IMR-90 (cell line): ENCODE measurements around the gene CDH16. TPM values are rescaled to one million over a fixed set of nuclear protein-coding genes. Genes with fewer than 3 reads are reported as not detected.
A peak's percentile ranks its signal among the peaks of the same experiment; 100 is the strongest.

Experiments
- ATAC-seq: fragments of 200-7000 bp; cut with Tn5 transposase; 2 replicates; pipeline ENCODE4 v1.9.1; 2020; ENCODE audit warnings: low read depth, mild to moderate bottlenecking, moderate library complexity
- BruUV-seq: library from RNA; stranded (reverse); fragments of 400-500 nt; replicated peaks from 2 replicates; lab custom pipeline; 2021; lab: Mats Ljungman, UMichigan
- CTCF ChIA-PET: fragments of 300-600 bp; formaldehyde crosslinking; extraction: SDS; loops from one replicate; lab custom pipeline; 2021; ENCODE audit warnings: antibody characterized with exemption; lab: Yijun Ruan, JAX
- POLR2A ChIA-PET: fragments of 300-600 bp; sonication (Branson Sonifier 250); formaldehyde crosslinking; loops from one replicate; lab custom pipeline; 2022; ENCODE audit warnings: antibody characterized with exemption; ENCODE audit not compliant: unreplicated experiment; lab: Charles Lee
- DNase-seq: peaks from one replicate; pipeline ENCODE4 v3.0.0; 2013
- H2AFZ ChIP-seq: replicated peaks from 2 replicates; pipeline ENCODE3; 2013; ENCODE audit warnings: low read length, mild to moderate bottlenecking; ENCODE audit not compliant: poor library complexity
- H2AK5ac ChIP-seq: 2 replicates; pipeline ENCODE4 v1.6.1; 2013; ENCODE audit warnings: low read depth, low read length, inconsistent platforms
- H2AK9ac ChIP-seq: replicated peaks from 2 replicates; pipeline ENCODE3; 2013; ENCODE audit warnings: mild to moderate bottlenecking, low read depth, low read length, moderate library complexity; ENCODE audit not compliant: poor library complexity
- H2BK120ac ChIP-seq: 2 replicates; pipeline ENCODE4 v1.6.1; 2013; ENCODE audit warnings: low read depth, low read length, inconsistent platforms
- H2BK15ac ChIP-seq: 3 replicates; pipeline ENCODE4 v1.6.1; 2013; ENCODE audit warnings: low read depth, low read length, inconsistent platforms
- H2BK20ac ChIP-seq: 2 replicates; pipeline ENCODE4 v1.6.1; 2013; ENCODE audit warnings: low read depth, mild to moderate bottlenecking, inconsistent platforms, low read length, moderate library complexity
- H2BK5ac ChIP-seq: 2 replicates; pipeline ENCODE4 v1.6.1; 2013; ENCODE audit warnings: mild to moderate bottlenecking, low read depth, low read length, inconsistent platforms; ENCODE audit not compliant: poor library complexity, severe bottlenecking
- H3K14ac ChIP-seq: replicated peaks from 2 replicates; pipeline ENCODE4 v1.6.1; 2013; ENCODE audit warnings: low read depth, low read length, inconsistent platforms
- H3K18ac ChIP-seq: 2 replicates; pipeline ENCODE4 v1.6.1; 2013; ENCODE audit warnings: low read depth, low read length, control low read depth
- H3K23ac ChIP-seq: 2 replicates; pipeline ENCODE4 v1.6.1; 2013; ENCODE audit warnings: low read depth, low read length, inconsistent platforms
- H3K27ac ChIP-seq: 2 replicates; pipeline ENCODE4 v1.5.1; 2013; ENCODE audit warnings: mild to moderate bottlenecking, control low read depth, low read length; ENCODE audit not compliant: insufficient read depth
- H3K27me3 ChIP-seq: 2 replicates; pipeline ENCODE4 v1.6.1; 2013; ENCODE audit warnings: low read length; ENCODE audit not compliant: control insufficient read depth, insufficient read depth
- H3K36me3 ChIP-seq: 2 replicates; pipeline ENCODE4 v1.6.1; 2013; ENCODE audit warnings: low read length, mixed read lengths; ENCODE audit not compliant: control insufficient read depth, insufficient read depth
- H3K4ac ChIP-seq: 2 replicates; pipeline ENCODE4 v1.6.1; 2013; ENCODE audit warnings: low read depth, low read length, inconsistent platforms
- H3K4me1 ChIP-seq: 2 replicates; pipeline ENCODE4 v1.6.1; 2013; ENCODE audit warnings: low read length, mixed read lengths; ENCODE audit not compliant: control insufficient read depth, insufficient read depth
- H3K4me2 ChIP-seq: 2 replicates; pipeline ENCODE4 v1.6.1; 2013; ENCODE audit warnings: low read depth, mild to moderate bottlenecking, control low read depth, low read length, moderate library complexity
- H3K4me3 ChIP-seq: 2 replicates; pipeline ENCODE4 v1.5.1; 2013; ENCODE audit warnings: low read depth, mild to moderate bottlenecking, control low read depth, low read length, moderate library complexity; ENCODE audit not compliant: insufficient read depth
- H3K56ac ChIP-seq: 2 replicates; pipeline ENCODE4 v1.6.1; 2013; ENCODE audit warnings: low read length, inconsistent platforms; ENCODE audit not compliant: insufficient read depth; ENCODE audit errors: extremely low read depth
- H3K79me1 ChIP-seq, 2 experiments: 2 replicates each; pipeline ENCODE4 v1.6.1; 2013; ENCODE audit warnings: low read length in 2 of 2, inconsistent platforms in 1 of 2, low read depth in 1 of 2
- H3K9ac ChIP-seq: 2 replicates; pipeline ENCODE4 v1.6.1; 2013; ENCODE audit warnings: low read depth, low read length, control low read depth
- H3K9me1 ChIP-seq: 2 replicates; pipeline ENCODE4 v1.6.1; 2013; ENCODE audit warnings: low read length, inconsistent platforms; ENCODE audit not compliant: insufficient read depth
- H3K9me3 ChIP-seq: 2 replicates; pipeline ENCODE4 v1.6.1; 2013; ENCODE audit warnings: low read length; ENCODE audit not compliant: control insufficient read depth, insufficient read depth
- H4K20me1 ChIP-seq: 2 replicates; pipeline ENCODE4 v1.6.1; 2013; ENCODE audit warnings: low read length, inconsistent platforms; ENCODE audit not compliant: insufficient read depth
- H4K5ac ChIP-seq: 2 replicates; pipeline ENCODE4 v1.6.1; 2013; ENCODE audit warnings: mild to moderate bottlenecking, low read depth, low read length, control low read depth
- H4K8ac ChIP-seq, 2 experiments: 2 replicates each; pipeline ENCODE4 v1.6.1; 2013; ENCODE audit warnings: low read depth in 2 of 2, low read length in 2 of 2, control low read depth in 1 of 2, inconsistent platforms in 1 of 2
- H4K91ac ChIP-seq: 2 replicates; pipeline ENCODE4 v1.6.1; 2013; ENCODE audit warnings: low read depth, low read length, inconsistent platforms; ENCODE audit not compliant: insufficient read depth
- BHLHE40 ChIP-seq: fragments of 150-350 bp; IDR thresholded peaks from 2 replicates; pipeline ENCODE4 v1.6.1; 2016; ENCODE audit warnings: mild to moderate bottlenecking, low read depth, low read length
- CEBPB ChIP-seq: IDR thresholded peaks from 2 replicates; pipeline ENCODE4 v1.6.1; 2012; ENCODE audit warnings: low read depth, low read length, improper control_type of control experiment
- CHD1 ChIP-seq: IDR thresholded peaks from 2 replicates; pipeline ENCODE4 v1.6.1; 2012; ENCODE audit warnings: low read depth, low read length, improper control_type of control experiment
- ELK1 ChIP-seq: fragments of 150-350 bp; IDR thresholded peaks from 2 replicates; pipeline ENCODE4 v1.6.1; 2016; ENCODE audit warnings: low read depth, mild to moderate bottlenecking, low read length, moderate library complexity, borderline replicate concordance
- FOS ChIP-seq: fragments of 150-350 bp; IDR thresholded peaks from 2 replicates; pipeline ENCODE4 v1.6.1; 2016; ENCODE audit warnings: low read depth, low read length
- MAFK ChIP-seq: IDR thresholded peaks from 2 replicates; pipeline ENCODE4 v1.6.1; 2012; ENCODE audit warnings: low read depth, low read length, improper control_type of control experiment
- RAD21 ChIP-seq: IDR thresholded peaks from 2 replicates; pipeline ENCODE4 v1.6.1; 2012; ENCODE audit warnings: low read length, improper control_type of control experiment
- RCOR1 ChIP-seq: IDR thresholded peaks from 2 replicates; pipeline ENCODE4 v1.6.1; 2012; ENCODE audit warnings: mild to moderate bottlenecking, low read length, improper control_type of control experiment; ENCODE audit not compliant: insufficient replicate concordance
- RFX5 ChIP-seq: IDR thresholded peaks from 2 replicates; pipeline ENCODE4 v1.8.0; 2012; ENCODE audit warnings: low read depth, mild to moderate bottlenecking, low read length, moderate library complexity
- SMC3 ChIP-seq: fragments of 150-350 bp; IDR thresholded peaks from 2 replicates; pipeline ENCODE4 v1.6.1; 2016; ENCODE audit warnings: low read depth, mild to moderate bottlenecking, antibody characterized with exemption, low read length, moderate library complexity
- USF2 ChIP-seq: fragments of 150-350 bp; IDR thresholded peaks from 2 replicates; pipeline ENCODE4 v1.6.1; 2017; ENCODE audit warnings: mild to moderate bottlenecking, antibody characterized with exemption, low read length, low read depth
- WGBS, 2 experiments: methylation state at CpG; one replicate each; pipeline versions ENCODE4 v1.1.5 to v1.1.7; 2013; ENCODE audit warnings: missing lambda C conversion rate in 2 of 2; ENCODE audit not compliant: insufficient read length in 1 of 2; ENCODE audit errors: extremely low coverage in 2 of 2; 5-methylcytosine and 5-hydroxymethylcytosine counted together
- dilution Hi-C: fragments of 300-500 bp; cut with HindIII; formaldehyde crosslinking; loops from one replicate; pipeline ENCODE4 v1.14.3; 2018; ENCODE audit warnings: low sequenced_read_pairs; ENCODE audit not compliant: unreplicated experiment
- in situ Hi-C: fragments of 300-500 bp; cut with MboI; formaldehyde crosslinking; loops from 3 replicates; pipeline ENCODE4 v1.14.3; 2019; ENCODE audit warnings: low sequenced_read_pairs, inconsistent platforms, mixed read lengths
- intact Hi-C: fragments of 100-400 bp; cut with micrococcal nuclease; formaldehyde crosslinking; loops from 2 replicates; pipeline ENCODE4 v1.10.0; 2022
- polyA plus RNA-seq, 3 experiments: library from polyadenylated mRNA; depleted of rRNA; stranded (reverse); fragments of >200 nt; gene quantifications; 2 replicates each; pipeline ENCODE4 v1.2.3, GENCODE V29; 2012; ENCODE audit warnings: low replicate concordance in 1 of 3
- total RNA-seq: library from RNA; depleted of rRNA; stranded (reverse); fragments of >200 nt; gene quantifications from 2 replicates; pipeline ENCODE4 v1.2.3, GENCODE V29; 2012

CDH16 gene
- total and polyA plus RNA-seq, 2 of the 4 experiments (the other 2 are of a cell fraction): not detected

- TF ChIP-seq CHD1 (no peak), RAD21 (no peak)
These were observed 11.5 kb downstream of the CDH16 start (continued) for GRCh38 chr16:66906916-66907836.

GRCh38 chr16:66905633-66906539, 12.8 kb downstream of the CDH16 start:
- peaks cover 0 to 10% of the 10 kb centered on the region in 2 experiments; a peak in 1 of 4 replicates for H3K79me1 ChIP-seq
- BruUV-seq: no TSS peak
- H3K27me3 ChIP-seq: no peaks in the 10 kb centered on the region
- no peaks in the 10 kb centered on the region for H3K9me3 ChIP-seq
- peak overlapping the region; percentile 69 for H2AFZ ChIP-seq
- intact Hi-C loops (no loop called here), in situ Hi-C loops (no loop called here), dilution Hi-C loops (no loop called here)
- H3K56ac ChIP-seq: no peak overlapping the region
- peak overlapping the region; percentile 81 for H3K18ac ChIP-seq
- peak overlapping the region; percentile 90 for H3K14ac ChIP-seq
- H3K9ac ChIP-seq: no peak overlapping the region; the same call in 1 of the 2 replicates
- H4K91ac ChIP-seq: peak overlapping the region; percentile 77
- peak overlapping the region; percentile 45 for H2AK9ac ChIP-seq
- H2AK5ac ChIP-seq: peak overlapping the region; percentile 89
- H3K23ac ChIP-seq: peak overlapping the region; percentile 70
- POLR2A ChIA-PET: no interaction called here
- 90% methylated on average over 2 of the region's 11 CpGs; no CpG with 5 or more reads in 1 of the 2 experiments for WGBS, 2 experiments
- H3K9me1 ChIP-seq: peaks cover 34% of the 10 kb centered on the region
- DNase-seq (no peak), ATAC-seq (no peak)
- H3K4me3 ChIP-seq: no peak overlapping the region
- H2BK20ac ChIP-seq: peak overlapping the region; percentile 90
- CTCF ChIA-PET: interaction anchor here (1.2 to 1.4 kb wide), 2 partner anchors 23 to 33 kb away, joined by 4 to 5 read pairs; no protein-coding TSS in a partner anchor
- peak overlapping the region; percentile 14 for H2BK5ac ChIP-seq
- H2BK15ac ChIP-seq: peak overlapping the region; percentile 80; the same call in 1 of the 3 replicates
- H3K4me2 ChIP-seq: peak overlapping the region; percentile 54
- peak overlapping the region; percentile 58 for H4K5ac ChIP-seq
- H3K4me1 ChIP-seq: peaks cover 29% of the 10 kb centered on the region
- H4K8ac ChIP-seq: peak overlapping the region; percentile 52 to 97; a peak in 3 of 4 replicates
- H3K4ac ChIP-seq: peak overlapping the region; percentile 90
- H2BK120ac ChIP-seq: peak overlapping the region; percentile 75
- H3K36me3 ChIP-seq: no peaks in the 10 kb centered on the region
- H3K27ac ChIP-seq: peak overlapping the region; percentile 26; the same call in 1 of the 2 replicates
- no peaks in the 10 kb centered on the region for H4K20me1 ChIP-seq
- no peak for TF ChIP-seq BHLHE40
- no peak for TF ChIP-seq FOS
- TF ChIP-seq SMC3: no peak
- no peak for TF ChIP-seq CEBPB
- TF ChIP-seq RCOR1: no peak
- no peak for TF ChIP-seq RAD21
- no peak for TF ChIP-seq RFX5
- no peak for TF ChIP-seq ELK1
- TF ChIP-seq USF2: no peak
- no peak for TF ChIP-seq MAFK
